Measurements from ENCODE around the gene GTPBP1.
A peak's percentile ranks its signal among the peaks of the same experiment; 100 is the strongest.

GTPBP1 gene

GRCh38 chr22:38704654-38705234 is 1.0 kb upstream of the GTPBP1 start:
- no peak for DNase-seq (ENCODE audit: low spot score)

GRCh38 chr22:38706101-38706900 is 557 bp downstream of the GTPBP1 start:
- DNase-seq (ENCODE audit: low spot score), result no peak

GRCh38 chr22:38706901-38707195 is 1.1 kb downstream of the GTPBP1 start:
- no peak for DNase-seq (ENCODE audit: low spot score)

- DNase-seq (ENCODE audit: low spot score), result peak; percentile 48
Measured at GRCh38 chr22:38707346-38707745, 1.6 kb downstream of the GTPBP1 start.

- DNase-seq (ENCODE audit: low spot score), result no peak
Measured at GRCh38 chr22:38707984-38708383, 2.2 kb downstream of the GTPBP1 start.

GRCh38 chr22:38709306-38709705 is 3.6 kb downstream of the GTPBP1 start:
- no peak for DNase-seq (ENCODE audit: low spot score)

GRCh38 chr22:38710351-38710750 is 4.6 kb downstream of the GTPBP1 start:
- no peak for DNase-seq (ENCODE audit: low spot score)

- DNase-seq (ENCODE audit: low spot score), result no peak
Measured at GRCh38 chr22:38710866-38711265, 5.1 kb downstream of the GTPBP1 start.

GRCh38 chr22:38712486-38713207 is 6.9 kb downstream of the GTPBP1 start:
- DNase-seq (ENCODE audit: low spot score), result no peak

GRCh38 chr22:38713921-38714320 is 8.2 kb downstream of the GTPBP1 start:
- no peak for DNase-seq (ENCODE audit: low spot score)

GRCh38 chr22:38715176-38715764 is 9.5 kb downstream of the GTPBP1 start:
- DNase-seq (ENCODE audit: low spot score), result no peak

- DNase-seq (ENCODE audit: low spot score), result no peak
Measured at GRCh38 chr22:38715852-38716251, 10.1 kb downstream of the GTPBP1 start.

GRCh38 chr22:38716271-38716670 is 10.5 kb downstream of the GTPBP1 start:
- no peak for DNase-seq (ENCODE audit: low spot score)

- DNase-seq (ENCODE audit: low spot score), result no peak
Measured at GRCh38 chr22:38716826-38717225, 11.1 kb downstream of the GTPBP1 start.

GRCh38 chr22:38717244-38717643 is 11.5 kb downstream of the GTPBP1 start:
- DNase-seq (ENCODE audit: low spot score), result no peak

GRCh38 chr22:38718414-38718813 is 12.7 kb downstream of the GTPBP1 start:
- peak; percentile 98 for DNase-seq (ENCODE audit: low spot score)

GRCh38 chr22:38719196-38719595 is 13.5 kb downstream of the GTPBP1 start:
- DNase-seq (ENCODE audit: low spot score), result no peak

GRCh38 chr22:38720350-38720749 is 14.6 kb downstream of the GTPBP1 start:
- DNase-seq (ENCODE audit: low spot score), result no peak

- no peak for DNase-seq (ENCODE audit: low spot score)
Measured at GRCh38 chr22:38721551-38721950, 15.8 kb downstream of the GTPBP1 start.

GRCh38 chr22:38724176-38724575 is 18.4 kb downstream of the GTPBP1 start:
- DNase-seq (ENCODE audit: low spot score), result no peak

GRCh38 chr22:38724926-38725571 is 19.3 kb downstream of the GTPBP1 start:
- peak; percentile 59 for DNase-seq (ENCODE audit: low spot score)

GRCh38 chr22:38725900-38726655 is 20.3 kb downstream of the GTPBP1 start:
- no peak for DNase-seq (ENCODE audit: low spot score)
